H9 (cell line): Measurements from ENCODE around the gene FLT1. TPM values are rescaled to one million over a fixed set of nuclear protein-coding genes. Genes with fewer than 3 reads are reported as not detected.

Source experiments
- DNase-seq: peaks from one replicate; pipeline ENCODE4 v3.0.0-alpha.2; 2017
- H2AFZ ChIP-seq: one replicate; pipeline ENCODE4 v1.6.1; 2013; ENCODE audit warnings: mild to moderate bottlenecking, low read length, control low read depth, moderate library complexity
- H2AK5ac ChIP-seq: 2 replicates; pipeline ENCODE4 v1.6.1; 2013; ENCODE audit warnings: low read length, control low read depth, mixed read lengths; ENCODE audit not compliant: insufficient read length
- H2BK120ac ChIP-seq: one replicate; pipeline ENCODE4 v1.6.1; 2013; ENCODE audit warnings: low read depth, mild to moderate bottlenecking, low read length, control low read depth, inconsistent platforms; ENCODE audit not compliant: poor library complexity, severe bottlenecking
- H2BK12ac ChIP-seq: 2 replicates; pipeline ENCODE4 v1.6.1; 2013; ENCODE audit warnings: low read length, control low read depth, mixed read lengths, low read depth; ENCODE audit not compliant: insufficient read length
- H2BK15ac ChIP-seq: 2 replicates; pipeline ENCODE4 v1.6.1; 2013; ENCODE audit warnings: low read depth, low read length, control low read depth
- H2BK20ac ChIP-seq: one replicate; pipeline ENCODE4 v1.6.1; 2013; ENCODE audit warnings: low read depth, mild to moderate bottlenecking, low read length, control low read depth, inconsistent platforms; ENCODE audit not compliant: poor library complexity, severe bottlenecking
- H2BK5ac ChIP-seq: 2 replicates; pipeline ENCODE4 v1.6.1; 2013; ENCODE audit warnings: low read length, control low read depth, mixed read lengths; ENCODE audit not compliant: insufficient read length
- H3K14ac ChIP-seq: 2 replicates; pipeline ENCODE4 v1.6.1; 2013; ENCODE audit warnings: low read length, control low read depth; ENCODE audit not compliant: insufficient read depth
- H3K18ac ChIP-seq: 2 replicates; pipeline ENCODE4 v1.6.1; 2013; ENCODE audit warnings: low read depth, mild to moderate bottlenecking, mixed read lengths, low read length, control low read depth; ENCODE audit not compliant: insufficient read length
- H3K23ac ChIP-seq: 2 replicates; pipeline ENCODE4 v1.6.1; 2013; ENCODE audit warnings: low read length, control low read depth, mixed read lengths, low read depth; ENCODE audit not compliant: insufficient read length
- H3K23me2 ChIP-seq: 2 replicates; pipeline ENCODE4 v1.6.1; 2013; ENCODE audit warnings: low read depth, mild to moderate bottlenecking, mixed read lengths, low read length, control low read depth; ENCODE audit not compliant: insufficient read length, poor library complexity, severe bottlenecking
- H3K27ac ChIP-seq: 2 replicates; pipeline ENCODE4 v1.5.1; 2013; ENCODE audit warnings: low read length, control low read depth, mixed read lengths, low read depth; ENCODE audit not compliant: insufficient read length
- H3K27me3 ChIP-seq: 2 replicates; pipeline ENCODE4 v1.6.1; 2013; ENCODE audit warnings: low read length, control low read depth, inconsistent platforms; ENCODE audit not compliant: insufficient read depth
- H3K4ac ChIP-seq: 2 replicates; pipeline ENCODE4 v1.6.1; 2013; ENCODE audit warnings: low read depth, mild to moderate bottlenecking, control low read depth, inconsistent platforms, low read length, moderate library complexity
- H3K4me1 ChIP-seq: 2 replicates; pipeline ENCODE4 v1.6.1; 2013; ENCODE audit warnings: low read length, control low read depth, inconsistent platforms; ENCODE audit not compliant: insufficient read depth
- H3K4me2 ChIP-seq: 2 replicates; pipeline ENCODE4 v1.6.1; 2013; ENCODE audit warnings: low read length, control low read depth, mixed read lengths; ENCODE audit not compliant: insufficient read length, insufficient read depth
- H3K56ac ChIP-seq: 2 replicates; pipeline ENCODE4 v1.6.1; 2013; ENCODE audit warnings: low read depth, mild to moderate bottlenecking, mixed read lengths, low read length, control low read depth; ENCODE audit not compliant: insufficient read length
- H3K79me1 ChIP-seq: 2 replicates; pipeline ENCODE4 v1.6.1; 2013; ENCODE audit warnings: low read depth, mild to moderate bottlenecking, moderate library complexity, low read length, control low read depth, inconsistent platforms; ENCODE audit not compliant: insufficient read depth, poor library complexity, severe bottlenecking
- H3K79me2 ChIP-seq: 2 replicates; pipeline ENCODE4 v1.6.1; 2013; ENCODE audit warnings: low read length, control low read depth, inconsistent platforms; ENCODE audit not compliant: insufficient read depth
- H3K9ac ChIP-seq: 2 replicates; pipeline ENCODE4 v1.6.1; 2013; ENCODE audit warnings: low read length, control low read depth, mixed read lengths; ENCODE audit not compliant: insufficient read length; ENCODE audit errors: extremely low read depth
- H3K9me3 ChIP-seq: one replicate; pipeline ENCODE4 v1.6.1; 2013; ENCODE audit warnings: low read depth, low read length, inconsistent platforms; ENCODE audit not compliant: control insufficient read depth
- H3T11ph ChIP-seq: one replicate; pipeline ENCODE4 v1.6.1; 2013; ENCODE audit warnings: mild to moderate bottlenecking, low read length, control low read depth, inconsistent platforms
- H4K20me1 ChIP-seq: one replicate; pipeline ENCODE4 v1.6.1; 2013; ENCODE audit not compliant: control insufficient read depth, insufficient read length, insufficient read depth
- H4K5ac ChIP-seq: 2 replicates; pipeline ENCODE4 v1.6.1; 2013; ENCODE audit warnings: low read depth, mild to moderate bottlenecking, mixed read lengths, low read length, control low read depth; ENCODE audit not compliant: insufficient read length
- H4K8ac ChIP-seq: replicated peaks from 2 replicates; pipeline ENCODE4 v1.6.1; 2013; ENCODE audit warnings: low read length, control low read depth, mixed read lengths, low read depth; ENCODE audit not compliant: insufficient read length
- H4K91ac ChIP-seq: 2 replicates; pipeline ENCODE4 v1.6.1; 2013; ENCODE audit warnings: low read depth, mild to moderate bottlenecking, moderate library complexity, mixed read lengths, low read length, control low read depth; ENCODE audit not compliant: insufficient read length
- H3K27ac Mint-ChIP-seq, 3 experiments: 2 replicates in 2 of 3; 3 replicates in 1 of 3; pipeline ENCODE4 v1.8.0; 2020 to 2021; ENCODE audit warnings: mixed read lengths in 3 of 3, mild to moderate bottlenecking in 1 of 3, moderate library complexity in 1 of 3
- H3K27me3 Mint-ChIP-seq: 2 replicates; pipeline ENCODE4 v1.8.0; 2021; ENCODE audit warnings: low read depth, mild to moderate bottlenecking, moderate library complexity, mixed read lengths
- H3K36me3 Mint-ChIP-seq, 3 experiments: 2 replicates in 2 of 3; 3 replicates in 1 of 3; pipeline ENCODE4 v1.8.0; 2020 to 2021; ENCODE audit warnings: low read depth in 3 of 3, mixed read lengths in 3 of 3; ENCODE audit not compliant: insufficient read depth in 1 of 3
- H3K4me1 Mint-ChIP-seq, 2 experiments: 2 replicates each; pipeline ENCODE4 v1.8.0; 2020; ENCODE audit warnings: mixed read lengths in 2 of 2
- H3K4me3 Mint-ChIP-seq, 2 experiments: 2 replicates in 1 of 2; 3 replicates in 1 of 2; pipeline ENCODE4 v1.8.0; 2020 to 2021; ENCODE audit warnings: mild to moderate bottlenecking in 2 of 2, mixed read lengths in 2 of 2, moderate library complexity in 1 of 2
- H3K9me3 Mint-ChIP-seq, 2 experiments: 2 replicates in 1 of 2; 3 replicates in 1 of 2; pipeline ENCODE4 v1.8.0; 2020; ENCODE audit warnings: mild to moderate bottlenecking in 2 of 2, mixed read lengths in 2 of 2, moderate library complexity in 1 of 2
- CTCF ChIP-seq: fragments of 200-600 bp; sonication (generic); conservative IDR thresholded peaks from 3 replicates; pipeline ENCODE4 v1.8.0; 2021; ENCODE audit warnings: antibody characterized with exemption, mild to moderate bottlenecking
- WGBS: extraction: QIAGEN DNeasy Blood & Tissue Kit; methylation state at CpG from one replicate; pipeline ENCODE4 v1.1.7; 2013; ENCODE audit warnings: missing lambda C conversion rate, low lambda C conversion rate, mixed read lengths; ENCODE audit not compliant: insufficient read length; ENCODE audit errors: extremely low coverage; 5-methylcytosine and 5-hydroxymethylcytosine counted together
- total RNA-seq: library from RNA; stranded (reverse); gene quantifications from 2 replicates; pipeline ENCODE4 v1.2.1, GENCODE V29; 2021

The FLT1 gene
- total RNA-seq, 1 experiment from 2014 or later = 84.1 TPM

DNA sequence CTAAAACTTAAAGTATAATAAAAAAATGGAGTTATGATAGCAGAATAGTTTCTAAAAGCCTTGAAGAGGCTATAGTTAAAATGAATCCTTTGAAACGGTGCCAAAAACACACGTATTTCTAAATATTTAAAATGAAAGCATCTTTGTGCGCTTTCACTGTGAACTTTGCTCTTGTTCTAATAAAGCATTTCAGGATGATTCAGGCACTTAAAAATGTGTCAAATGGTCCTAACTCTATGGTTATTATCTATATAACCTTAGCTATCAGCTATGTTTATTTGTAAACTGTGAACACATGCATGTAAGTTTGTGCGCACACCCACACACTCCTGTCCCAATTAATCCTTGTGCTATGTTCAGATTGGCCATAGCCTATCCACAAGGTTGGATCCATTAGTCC, 124.5 kb downstream of the FLT1 start:
- H3K27ac ChIP-seq = no peak overlapping the region
- H2BK120ac ChIP-seq = no peak overlapping the region
- no peaks in the 10 kb centered on the region for H3K4me1 ChIP-seq
- H3K27me3 ChIP-seq = no peaks in the 10 kb centered on the region
- no peak overlapping the region for H2AFZ ChIP-seq
- Mint-ChIP-seq H3K36me3 (peaks cover 5 to 37% (median 18%) of the 10 kb centered on the region in 3 experiments), H3K27me3 (no peaks in the 10 kb centered on the region), H3K4me3 (no peak overlapping the region), H3K4me1 (peaks cover 6 to 7% of the 10 kb centered on the region in 2 experiments), H3K9me3 (no peaks in the 10 kb centered on the region), H3K27ac (no peak overlapping the region)
- no peak overlapping the region for H3K18ac ChIP-seq
- no peak overlapping the region for H3K23ac ChIP-seq
- H2BK5ac ChIP-seq = no peak overlapping the region
- no peak overlapping the region for H3K56ac ChIP-seq
- H2AK5ac ChIP-seq = no peak overlapping the region
- no peak overlapping the region for H3T11ph ChIP-seq
- H3K79me2 ChIP-seq = no peaks in the 10 kb centered on the region
- no CpG with 5 or more reads among the region's 4 CpGs for WGBS
- H3K4me2 ChIP-seq = no peak overlapping the region
- no peak overlapping the region for H2BK15ac ChIP-seq
- no peak overlapping the region for H4K8ac ChIP-seq
- H2BK12ac ChIP-seq = no peak overlapping the region
- no peaks in the 10 kb centered on the region for H4K20me1 ChIP-seq
- no peak overlapping the region for H2BK20ac ChIP-seq
- no peaks in the 10 kb centered on the region for H3K79me1 ChIP-seq
- no peaks in the 10 kb centered on the region for H3K9me3 ChIP-seq
- no peak for TF ChIP-seq CTCF
- H3K9ac ChIP-seq = no peak overlapping the region
- no peak overlapping the region for H4K5ac ChIP-seq
- DNase-seq = no peak
- H3K14ac ChIP-seq = no peak overlapping the region
- no peak overlapping the region for H4K91ac ChIP-seq
- no peaks in the 10 kb centered on the region for H3K23me2 ChIP-seq
- H3K4ac ChIP-seq = no peak overlapping the region
